ELF-1 (cell line): ENCODE data around the gene BCL2.
"Not testable (repeated sequence)": the region's sequence is repeated elsewhere in the genome, so short reads cannot be mapped to it uniquely, and the experiment has no call there.

Experiments used
- DNase-seq: peaks from one replicate; pipeline ENCODE4 v3.0.0-alpha.2; 2016; ENCODE audit warnings: low read depth, low spot score

The BCL2 gene

GRCh38 chr18:63319383-63320122, at the start of gene BCL2:
Gene BCL2 (minus strand): TSS chr18:63319769.
- peak; percentile 28 for DNase-seq

- no peak for DNase-seq
Observed at GRCh38 chr18:63368611-63369010, 49.0 kb upstream of the BCL2 start.

- peak; percentile 97 for DNase-seq
Observed at GRCh38 chr18:63367053-63367953, 47.7 kb upstream of the BCL2 start, which contains the start of gene KDSR. Gene KDSR (minus strand): TSS chr18:63367206. CDS start chr18:63367118, 88 bp downstream.

- peak; percentile 77 for DNase-seq
Observed at GRCh38 chr18:63366213-63367052, 46.9 kb upstream of the BCL2 start.

GRCh38 chr18:63365876-63366212, 46.3 kb upstream of the BCL2 start:
- DNase-seq: no peak

- no peak for DNase-seq
Observed at GRCh38 chr18:63363951-63364350, 44.4 kb upstream of the BCL2 start.

- DNase-seq: not testable (repeated sequence)
Observed at GRCh38 chr18:63363420-63363819, 43.9 kb upstream of the BCL2 start.

GRCh38 chr18:63356272-63356896, 36.8 kb upstream of the BCL2 start:
- DNase-seq: no peak

- no peak for DNase-seq
Observed at GRCh38 chr18:63350230-63350629, 30.7 kb upstream of the BCL2 start.

GRCh38 chr18:63348508-63349136, 29.1 kb upstream of the BCL2 start:
- no peak for DNase-seq

GRCh38 chr18:63346480-63347183, 27.1 kb upstream of the BCL2 start:
- no peak for DNase-seq

GRCh38 chr18:63346031-63346430, 26.5 kb upstream of the BCL2 start:
- DNase-seq: no peak

- DNase-seq: no peak
Observed at GRCh38 chr18:63344918-63345317, 25.3 kb upstream of the BCL2 start.

GRCh38 chr18:63344263-63344662, 24.7 kb upstream of the BCL2 start:
- no peak for DNase-seq

- DNase-seq: peak; percentile 41
Observed at GRCh38 chr18:63342206-63342605, 22.6 kb upstream of the BCL2 start.

- DNase-seq: peak; percentile 38
Observed at GRCh38 chr18:63339920-63340484, 20.4 kb upstream of the BCL2 start.

GRCh38 chr18:63336366-63337099, 17.0 kb upstream of the BCL2 start:
- no peak for DNase-seq

- no peak for DNase-seq
Observed at GRCh38 chr18:63331105-63331504, 11.5 kb upstream of the BCL2 start.

GRCh38 chr18:63329431-63330145, 10.0 kb upstream of the BCL2 start:
- DNase-seq: no peak
